H1 (cell line): ENCODE measurements around the gene SPAG17. TPM values are rescaled to one million over a fixed set of nuclear protein-coding genes. Genes with fewer than 3 reads are reported as not detected.

Source experiments
- CTCF ChIA-PET: fragments of 300-600 bp; sonication (Branson Sonifier 250); formaldehyde crosslinking; loops from one replicate; lab custom pipeline; 2021; ENCODE audit not compliant: partially characterized antibody; lab: Charles Lee
- POLR2A ChIA-PET: fragments of 300-600 bp; sonication (Branson Sonifier 250); formaldehyde crosslinking; loops from one replicate; lab custom pipeline; 2021; ENCODE audit warnings: inconsistent platforms; ENCODE audit not compliant: partially characterized antibody; lab: Charles Lee
- DNase-seq, 2 experiments: peaks; one replicate each; pipeline versions ENCODE4 v3.0.0 to v3.0.0-alpha.2; 2010 to 2022; ENCODE audit warnings: low spot score in 2 of 2, low read depth in 1 of 2, mixed read lengths in 1 of 2
- FAIRE-seq: peaks from 2 replicates; lab custom pipeline; 2011; peaks lifted over from hg19 to GRCh38; lab: Jason Lieb, UNC
- H2AFZ ChIP-seq: 2 replicates; pipeline ENCODE4 v1.8.1; 2012; ENCODE audit warnings: low read length, inconsistent platforms
- H2AK5ac ChIP-seq: 2 replicates; pipeline ENCODE4 v1.6.1; 2013; ENCODE audit warnings: low read depth, low read length
- H2BK120ac ChIP-seq: replicated peaks from 2 replicates; pipeline ENCODE3; 2013; ENCODE audit warnings: low read depth, low read length, inconsistent platforms
- H2BK12ac ChIP-seq: 2 replicates; pipeline ENCODE4 v1.6.1; 2013; ENCODE audit warnings: low read depth, low read length
- H2BK15ac ChIP-seq: 2 replicates; pipeline ENCODE4 v1.6.1; 2013; ENCODE audit warnings: low read length
- H2BK20ac ChIP-seq: 2 replicates; pipeline ENCODE4 v1.6.1; 2013; ENCODE audit warnings: low read length
- H2BK5ac ChIP-seq: 2 replicates; pipeline ENCODE4 v1.6.1; 2013; ENCODE audit warnings: low read depth, low read length
- H3K14ac ChIP-seq: 2 replicates; pipeline ENCODE4 v1.6.1; 2013; ENCODE audit warnings: inconsistent platforms; ENCODE audit not compliant: insufficient read length
- H3K18ac ChIP-seq: 2 replicates; pipeline ENCODE4 v1.6.1; 2013; ENCODE audit warnings: low read length; ENCODE audit errors: extremely low read depth
- H3K23ac ChIP-seq: 2 replicates; pipeline ENCODE4 v1.6.1; 2013; ENCODE audit warnings: inconsistent platforms; ENCODE audit not compliant: insufficient read length
- H3K23me2 ChIP-seq: 2 replicates; pipeline ENCODE4 v1.6.1; 2013; ENCODE audit warnings: low read depth, low read length
- H3K27ac ChIP-seq: 2 replicates; pipeline ENCODE4 v1.6.1; 2011; ENCODE audit warnings: low read depth, low read length, inconsistent platforms
- H3K27me3 ChIP-seq, 4 experiments: replicated peaks in 1 of 4; 1 replicate in 1 of 4; 2 replicates in 3 of 4; pipeline versions ENCODE4 v1.6.1 to v1.8.1; 2011 to 2013; ENCODE audit warnings: low read length in 3 of 4, mild to moderate bottlenecking in 3 of 4, inconsistent platforms in 2 of 4, mixed read lengths in 2 of 4, moderate library complexity in 1 of 4; ENCODE audit not compliant: control insufficient read depth in 3 of 4, insufficient read depth in 3 of 4; ENCODE audit errors: extremely low read depth in 1 of 4
- H3K36me3 ChIP-seq, 4 experiments: 2 replicates each; pipeline versions ENCODE4 v1.6.1 to v1.8.1; 2011 to 2013; ENCODE audit warnings: mild to moderate bottlenecking in 4 of 4, low read length in 3 of 4, moderate library complexity in 2 of 4, control low read depth in 1 of 4, inconsistent platforms in 1 of 4; ENCODE audit not compliant: insufficient read depth in 4 of 4, control insufficient read depth in 2 of 4
- H3K4ac ChIP-seq: replicated peaks from 2 replicates; pipeline ENCODE3; 2013; ENCODE audit warnings: low read length, low read depth, mixed read lengths, inconsistent platforms; ENCODE audit not compliant: insufficient read length
- H3K4me1 ChIP-seq, 4 experiments: replicated peaks in 1 of 4; 1 replicate in 1 of 4; 2 replicates in 3 of 4; pipeline versions ENCODE4 v1.6.1 to v1.8.1; 2011 to 2013; ENCODE audit warnings: low read length in 3 of 4, inconsistent platforms in 2 of 4, mixed read lengths in 1 of 4; ENCODE audit not compliant: insufficient read depth in 4 of 4, control insufficient read depth in 3 of 4
- H3K4me2 ChIP-seq, 2 experiments: 2 replicates each; pipeline versions ENCODE4 v1.6.1 to v1.8.1; 2011 to 2013; ENCODE audit warnings: low read depth in 2 of 2, low read length in 2 of 2, control low read depth in 1 of 2, inconsistent platforms in 1 of 2, mild to moderate bottlenecking in 1 of 2; ENCODE audit not compliant: insufficient read depth in 1 of 2
- H3K4me3 ChIP-seq, 4 experiments: fragments of 200-600, 300-600 bp in 1 of 4; sonication (generic), shearing (Covaris generic), sonication (Bioruptor Twin) in 1 of 4; 2 replicates each; pipeline versions ENCODE4 v1.5.1 to v1.8.1; 2011 to 2016; ENCODE audit warnings: low read length in 4 of 4, low read depth in 3 of 4, control low read depth in 2 of 4, inconsistent platforms in 2 of 4, mild to moderate bottlenecking in 2 of 4, mixed read lengths in 1 of 4, moderate library complexity in 1 of 4; ENCODE audit not compliant: insufficient read depth in 2 of 4; ENCODE audit errors: extremely low read depth in 1 of 4
- H3K56ac ChIP-seq: replicated peaks from 2 replicates; pipeline ENCODE3; 2013; ENCODE audit warnings: low read depth, mild to moderate bottlenecking, mixed read lengths, low read length, inconsistent platforms; ENCODE audit not compliant: insufficient read length
- H3K79me1 ChIP-seq: 2 replicates; pipeline ENCODE4 v1.6.1; 2013; ENCODE audit warnings: low read depth, low read length, control low read depth
- H3K79me2 ChIP-seq, 2 experiments: 2 replicates each; pipeline versions ENCODE4 v1.6.1 to v1.8.1; 2012 to 2013; ENCODE audit warnings: low read length in 2 of 2, mild to moderate bottlenecking in 2 of 2, inconsistent platforms in 1 of 2; ENCODE audit not compliant: insufficient read depth in 2 of 2, control insufficient read depth in 1 of 2
- H3K9ac ChIP-seq, 4 experiments: replicated peaks in 1 of 4; 1 replicate in 1 of 4; 2 replicates in 3 of 4; pipeline versions ENCODE4 v1.6.1 to v1.8.1; 2011 to 2013; ENCODE audit warnings: low read depth in 3 of 4, low read length in 3 of 4, control low read depth in 2 of 4, mild to moderate bottlenecking in 2 of 4, moderate library complexity in 2 of 4, inconsistent platforms in 1 of 4; ENCODE audit errors: extremely low read depth in 1 of 4
- H3K9me3 ChIP-seq, 2 experiments: 2 replicates each; pipeline versions ENCODE4 v1.6.1 to v1.8.1; 2012 to 2013; ENCODE audit warnings: mild to moderate bottlenecking in 2 of 2, moderate library complexity in 2 of 2, control low read depth in 1 of 2, inconsistent platforms in 1 of 2, low read depth in 1 of 2, low read length in 1 of 2, mixed read lengths in 1 of 2; ENCODE audit not compliant: insufficient read depth in 2 of 2
- H4K20me1 ChIP-seq, 2 experiments: replicated peaks in 1 of 2; 2 replicates each; pipeline versions ENCODE3 to v1.8.1; 2011 to 2013; ENCODE audit warnings: inconsistent platforms in 2 of 2, low read length in 2 of 2, mild to moderate bottlenecking in 1 of 2; ENCODE audit not compliant: insufficient read depth in 2 of 2, control insufficient read depth in 1 of 2
- H4K5ac ChIP-seq: 2 replicates; pipeline ENCODE4 v1.6.1; 2013; ENCODE audit warnings: low read length, low read depth, mixed read lengths, inconsistent platforms; ENCODE audit not compliant: insufficient read length
- H4K8ac ChIP-seq: 2 replicates; pipeline ENCODE4 v1.8.0; 2013; ENCODE audit warnings: mild to moderate bottlenecking, moderate library complexity, low read length, inconsistent platforms; ENCODE audit not compliant: insufficient read depth; ENCODE audit errors: extremely low read depth
- H4K91ac ChIP-seq: replicated peaks from 2 replicates; pipeline ENCODE3; 2013; ENCODE audit warnings: low read length, mixed read lengths, inconsistent platforms; ENCODE audit not compliant: insufficient read length
- CBX8 ChIP-seq: fragments of 300-800, 300-1000 bp; sonication (generic); IDR thresholded peaks from 2 replicates; pipeline ENCODE4 v1.7.1; 2016; ENCODE audit warnings: low read depth, low read length, borderline replicate concordance
- CHD2 ChIP-seq: IDR thresholded peaks from 2 replicates; pipeline ENCODE4 v1.6.1; 2012; ENCODE audit warnings: low read length, improper control_type of control experiment
- EP300 ChIP-seq, 2 experiments: IDR thresholded peaks; 1 replicate in 1 of 2; 2 replicates in 1 of 2; pipeline ENCODE4 v1.6.1; 2011 to 2012; ENCODE audit warnings: low read depth in 2 of 2, low read length in 2 of 2, mild to moderate bottlenecking in 2 of 2, borderline replicate concordance in 1 of 2, inconsistent platforms in 1 of 2, moderate library complexity in 1 of 2
- HDAC6 ChIP-seq: IDR thresholded peaks from one replicate; pipeline ENCODE4 v1.7.1; 2012; ENCODE audit warnings: low read depth, mild to moderate bottlenecking, inconsistent platforms, low read length, moderate library complexity
- PHF8 ChIP-seq: fragments of 200-600 bp; sonication (generic); conservative IDR thresholded peaks from 2 replicates; pipeline ENCODE4 v1.7.1; 2012; ENCODE audit warnings: low read depth, mild to moderate bottlenecking, inconsistent platforms, low read length, moderate library complexity
- POU5F1 ChIP-seq: IDR thresholded peaks from 2 replicates; pipeline ENCODE4 v1.6.1; 2011; ENCODE audit warnings: low read depth, mild to moderate bottlenecking, low read length, moderate library complexity
- RBBP5 ChIP-seq: IDR thresholded peaks from 2 replicates; pipeline ENCODE4 v1.7.1; 2012; ENCODE audit warnings: low read depth, mild to moderate bottlenecking, inconsistent platforms, low read length, moderate library complexity, borderline replicate concordance
- SUZ12 ChIP-seq: fragments of 200-600 bp; sonication (generic); IDR thresholded peaks from 2 replicates; pipeline ENCODE4 v1.6.1; 2012; ENCODE audit warnings: mild to moderate bottlenecking, inconsistent platforms, low read length, moderate library complexity, mixed read lengths
- TAF1 ChIP-seq: IDR thresholded peaks from 2 replicates; pipeline ENCODE4 v1.6.1; 2011; ENCODE audit warnings: mild to moderate bottlenecking, low read depth, low read length
- TAF7 ChIP-seq: optimal IDR thresholded peaks from 2 replicates; pipeline ENCODE3; 2011; ENCODE audit warnings: low read depth, mild to moderate bottlenecking, inconsistent platforms, low read length, moderate library complexity, borderline replicate concordance
- TBP ChIP-seq: IDR thresholded peaks from 2 replicates; pipeline ENCODE4 v1.6.1; 2011; ENCODE audit warnings: low read depth, low read length, improper control_type of control experiment
- YY1 ChIP-seq: IDR thresholded peaks from 2 replicates; pipeline ENCODE4 v1.6.1; 2011; ENCODE audit warnings: low read depth, mild to moderate bottlenecking, low read length
- ZNF274 ChIP-seq: IDR thresholded peaks from 2 replicates; pipeline ENCODE4 v1.7.0; 2012; ENCODE audit warnings: low read length, borderline replicate concordance; ENCODE audit errors: extremely low read depth
- WGBS, 2 experiments: shearing (Covaris generic) in 1 of 2; methylation state at CpG; one replicate each; pipeline versions ENCODE4 v1.1.6 to v1.1.7; 2013 to 2015; ENCODE audit warnings: low lambda C conversion rate in 2 of 2, mixed read lengths in 2 of 2, inconsistent platforms in 1 of 2, low coverage in 1 of 2, missing lambda C conversion rate in 1 of 2; ENCODE audit not compliant: insufficient replicate concordance in 2 of 2, insufficient coverage in 1 of 2, insufficient read length in 1 of 2; ENCODE audit errors: extremely low coverage in 1 of 2, missing lambda C conversion rate in 1 of 2; 5-methylcytosine and 5-hydroxymethylcytosine counted together
- polyA plus RNA-seq, 7 experiments: library from polyadenylated mRNA; depleted of rRNA in 3 of 7; stranded (reverse) in 5 of 7; unstranded in 2 of 7; fragments of >200 nt in 5 of 7; fragments of 200-250 nt in 2 of 7; gene quantifications; 1 replicate in 5 of 7; 2 replicates in 1 of 7; 4 replicates in 1 of 7; pipeline versions ENCODE4 v1.2.1 to v1.2.3, GENCODE V29; 2011 to 2013; ENCODE audit warnings: missing spikeins in 2 of 7, mixed read lengths in 2 of 7
- total RNA-seq: library from RNA; stranded (reverse); fragmentation: NEBNext Ultra II Directional; extraction: Animal tissue kit (Norgen Biotek cat#: 25700); gene quantifications from 2 replicates; pipeline ENCODE4 v1.2.1, GENCODE V29; 2021
- TF ChIP-seq, protein P1 (sequence below): IDR thresholded peaks from 2 replicates; pipeline ENCODE4 v1.6.1; 2012; ENCODE audit warnings: inconsistent platforms

The SPAG17 gene
- total and polyA plus RNA-seq, 2 of the 8 experiments (the other 6 are each of a cell fraction or from before 2014, with no cell fraction given), result 0.56 to 0.62 TPM

- Histone ChIP-seq H3K27ac (no peak overlapping the region), H3K23me2 (no peaks in the 10 kb centered on the region; the same call in 1 of the 2 replicates), H3K79me2 (no peaks in the 10 kb centered on the region), H4K5ac (no peak overlapping the region), H4K91ac (no peak overlapping the region), H3K4me3 (no peak overlapping the region), H2BK20ac (no peak overlapping the region), H3K23ac (no peak overlapping the region), H3K9ac (no peak overlapping the region), H2AK5ac (no peak overlapping the region), H3K9me3 (no peaks in the 10 kb centered on the region), H4K8ac (no peak overlapping the region), H2BK120ac (no peak overlapping the region), H4K20me1 (peaks cover 0 to 2% of the 10 kb centered on the region in 2 experiments), H2BK12ac (no peak overlapping the region), H2BK5ac (no peak overlapping the region), H3K14ac (no peak overlapping the region), H3K18ac (no peak overlapping the region), H2BK15ac (no peak overlapping the region), H3K79me1 (no peaks in the 10 kb centered on the region), H3K27me3 (no peaks in the 10 kb centered on the region), H3K56ac (no peak overlapping the region), H2AFZ (no peak overlapping the region), H3K36me3 (no peaks in the 10 kb centered on the region), H3K4me2 (no peak overlapping the region), H3K4me1 (no peaks in the 10 kb centered on the region), H3K4ac (no peak overlapping the region)
- FAIRE-seq (no peak), DNase-seq (no peak)
- ChIA-PET POLR2A (no interaction called here), CTCF (interaction anchor here (1.1 to 2.8 kb wide), 2 partner anchors 9 to 847 kb away, joined by 3 to 10 read pairs; no protein-coding TSS in a partner anchor)
- 88% methylated on average over 1 of the region's 1 CpG; no CpG with 5 or more reads in 1 of the 2 experiments for WGBS, 2 experiments
- TF ChIP-seq YY1 (no peak), HDAC6 (no peak), EP300 (IDR thresholded peaks at IDR 0.05; ENCODE audit: borderline replicate concordance in 1 of 2, low read depth in 2 of 2, low read length in 2 of 2) (no peak), ZNF274 (no peak), CHD2 (no peak), TAF7 (no peak), TAF1 (no peak), SUZ12 (no peak), POU5F1 (no peak), PHF8 (no peak), TBP (no peak), RBBP5 (no peak), CBX8 (no peak)
- TF ChIP-seq, protein P1, sequence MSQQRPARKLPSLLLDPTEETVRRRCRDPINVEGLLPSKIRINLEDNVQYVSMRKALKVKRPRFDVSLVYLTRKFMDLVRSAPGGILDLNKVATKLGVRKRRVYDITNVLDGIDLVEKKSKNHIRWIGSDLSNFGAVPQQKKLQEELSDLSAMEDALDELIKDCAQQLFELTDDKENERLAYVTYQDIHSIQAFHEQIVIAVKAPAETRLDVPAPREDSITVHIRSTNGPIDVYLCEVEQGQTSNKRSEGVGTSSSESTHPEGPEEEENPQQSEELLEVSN, result no peak
These were observed 24.2 kb downstream of the SPAG17 start for GRCh38 chr1:118160806-118161205.
